ENCODE measurements around the gene PRR36.

DNA sequence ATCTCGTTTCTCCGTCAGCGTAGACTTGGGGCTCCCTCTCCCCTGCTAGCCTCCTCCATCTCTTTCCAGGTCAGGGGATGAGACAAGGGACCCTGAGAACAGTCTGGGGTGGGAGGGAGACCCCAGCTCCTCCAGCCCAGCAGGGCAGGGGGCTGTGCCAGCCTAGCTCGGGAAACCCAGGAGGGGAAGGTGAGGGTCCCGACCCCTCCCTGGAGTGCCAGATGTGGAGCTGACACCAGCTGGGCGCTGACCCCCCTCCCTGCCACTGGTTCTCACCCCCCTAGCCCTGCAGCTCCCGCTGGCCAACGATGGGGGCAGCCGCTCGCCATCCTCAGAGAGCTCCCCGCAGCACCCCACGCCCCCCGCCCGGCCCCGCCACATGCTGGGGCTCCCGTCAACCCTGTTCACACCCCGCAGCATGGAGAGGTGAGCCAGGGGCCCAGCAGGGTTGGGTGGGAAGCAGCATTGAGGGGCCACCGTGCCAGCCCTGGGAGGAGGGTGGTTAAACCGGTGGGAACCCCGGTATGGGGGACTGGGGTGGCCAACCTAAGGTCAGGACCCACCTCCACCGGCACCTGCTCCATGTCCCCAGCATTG is 35.4 kb upstream of the PRR36 start:
- TF ChIP-seq CTCF (IDR thresholded peaks at IDR 0.05) (no peak), POLR2AphosphoS5 (IDR thresholded peaks at IDR 0.05) (no peak), POLR2A (IDR thresholded peaks at IDR 0.05; ENCODE audit: low read depth) (no peak)

All from esophagus muscularis mucosa (tissue), 3 donors.